Stimulated activated effector memory CD8-positive, alpha-beta T cell treated with anti-CD3 and anti-CD28 coated beads, Interleukin-12 subunit alpha, Interleukin-12 subunit beta, amount 100 ng/mL, for 72 hours (primary cell): Measurements from ENCODE around the gene HOXB8.
A peak's percentile ranks its signal among the peaks of the same experiment; 100 is the strongest.

Source experiments
- ATAC-seq: fragments of 150-1000 bp; cut with Tn5 transposase; 2 replicates; pipeline ENCODE4 v1.10.0; 2021
- DNase-seq, 2 donors: peaks; one replicate each; pipeline ENCODE4 v3.0.0; 2021 to 2022; ENCODE audit warnings: low spot score in 2 of 2
- H3K27ac Mint-ChIP-seq: one replicate; pipeline ENCODE4 v1.8.0; 2022; ENCODE audit warnings: mild to moderate bottlenecking, mixed read lengths
- H3K36me3 Mint-ChIP-seq: one replicate; pipeline ENCODE4 v1.8.0; 2022; ENCODE audit warnings: mild to moderate bottlenecking, mixed read lengths
- H3K4me1 Mint-ChIP-seq: one replicate; pipeline ENCODE4 v1.8.0; 2022; ENCODE audit warnings: mixed read lengths
- H3K4me3 Mint-ChIP-seq: one replicate; pipeline ENCODE4 v1.8.0; 2022; ENCODE audit warnings: mild to moderate bottlenecking, mixed read lengths
- H3K9me3 Mint-ChIP-seq: one replicate; pipeline ENCODE4 v1.8.0; 2022; ENCODE audit warnings: mixed read lengths

Gene HOXB8

GRCh38 chr17:48620461-48621139 lies 5.5 kb upstream of the HOXB8 start:
- H3K36me3 Mint-ChIP-seq, result peaks cover 5% of the 10 kb centered on the region
- H3K27ac Mint-ChIP-seq, result no peak overlapping the region
- H3K4me3 Mint-ChIP-seq, result no peak overlapping the region

GRCh38 chr17:48619826-48620449 lies 4.8 kb upstream of the HOXB8 start:
- Mint-ChIP-seq H3K4me1 (peaks cover 30% of the 10 kb centered on the region), H3K36me3 (peaks cover 5% of the 10 kb centered on the region), H3K9me3 (no peaks in the 10 kb centered on the region), H3K4me3 (peak overlapping the region; percentile 44), H3K27ac (no peak overlapping the region)
- DNase-seq (no peak), ATAC-seq (no peak)

More at GRCh38 chr17:48620461-48621139, 5.5 kb upstream of the HOXB8 start:
- DNase-seq, result no peak
- no peak for ATAC-seq
- H3K9me3 Mint-ChIP-seq, result no peaks in the 10 kb centered on the region
- H3K4me1 Mint-ChIP-seq, result peaks cover 29% of the 10 kb centered on the region

- Mint-ChIP-seq H3K9me3 (no peaks in the 10 kb centered on the region), H3K4me3 (peak overlapping the region; percentile 44), H3K36me3 (peaks cover 10% of the 10 kb centered on the region), H3K4me1 (peaks cover 46% of the 10 kb centered on the region), H3K27ac (no peak overlapping the region)
- peak; percentile 74 for ATAC-seq
- peak; percentile 83 to 90 for DNase-seq
These were observed 3.3 kb upstream of the HOXB8 start for GRCh38 chr17:48618256-48618896.

GRCh38 chr17:48617471-48618255 lies 2.6 kb upstream of the HOXB8 start:
- Mint-ChIP-seq H3K27ac (no peak overlapping the region), H3K9me3 (no peaks in the 10 kb centered on the region), H3K36me3 (peaks cover 10% of the 10 kb centered on the region), H3K4me3 (peak overlapping the region; percentile 44), H3K4me1 (peaks cover 53% of the 10 kb centered on the region)
- DNase-seq (no peak), ATAC-seq (no peak)

- Mint-ChIP-seq H3K27ac (no peak overlapping the region), H3K9me3 (no peaks in the 10 kb centered on the region), H3K4me3 (peak overlapping the region; percentile 9), H3K36me3 (peaks cover 10% of the 10 kb centered on the region), H3K4me1 (peaks cover 59% of the 10 kb centered on the region)
- no peak for ATAC-seq
- DNase-seq, result no peak
These were observed 1.8 kb upstream of the HOXB8 start for GRCh38 chr17:48616717-48617470.

- DNase-seq, result no peak
These were observed 1.0 kb upstream of the HOXB8 start for GRCh38 chr17:48615963-48616716.

GRCh38 chr17:48613862-48614694 lies 1.0 kb downstream of the HOXB8 start:
- H3K36me3 Mint-ChIP-seq, result peaks cover 17% of the 10 kb centered on the region
- H3K9me3 Mint-ChIP-seq, result no peaks in the 10 kb centered on the region
- H3K27ac Mint-ChIP-seq, result no peak overlapping the region
- peaks cover 67% of the 10 kb centered on the region for H3K4me1 Mint-ChIP-seq
- H3K4me3 Mint-ChIP-seq, result peak overlapping the region; percentile 94
- no peak for DNase-seq
- ATAC-seq, result peak; percentile 39

More at GRCh38 chr17:48615963-48616716, 1.0 kb upstream of the HOXB8 start:
- H3K27ac Mint-ChIP-seq, result no peak overlapping the region
- peaks cover 10% of the 10 kb centered on the region for H3K36me3 Mint-ChIP-seq
- no peak for ATAC-seq
- peaks cover 67% of the 10 kb centered on the region for H3K4me1 Mint-ChIP-seq
- H3K9me3 Mint-ChIP-seq, result no peaks in the 10 kb centered on the region
- H3K4me3 Mint-ChIP-seq, result no peak overlapping the region

GRCh38 chr17:48612854-48613691 lies 2.0 kb downstream of the HOXB8 start:
- DNase-seq (no peak), ATAC-seq (peak; percentile 76)
- Mint-ChIP-seq H3K4me3 (peak overlapping the region; percentile 94), H3K27ac (no peak overlapping the region), H3K9me3 (no peaks in the 10 kb centered on the region), H3K4me1 (peaks cover 59% of the 10 kb centered on the region), H3K36me3 (peaks cover 18% of the 10 kb centered on the region)

GRCh38 chr17:48612456-48612853 lies 2.6 kb downstream of the HOXB8 start:
- ATAC-seq (peak; percentile 9), DNase-seq (no peak)
- Mint-ChIP-seq H3K4me1 (peaks cover 60% of the 10 kb centered on the region), H3K9me3 (no peaks in the 10 kb centered on the region), H3K36me3 (peaks cover 18% of the 10 kb centered on the region), H3K27ac (no peak overlapping the region), H3K4me3 (peak overlapping the region; percentile 94)

- ATAC-seq, result no peak
- Mint-ChIP-seq H3K4me1 (peaks cover 54% of the 10 kb centered on the region), H3K36me3 (peaks cover 18% of the 10 kb centered on the region), H3K9me3 (no peaks in the 10 kb centered on the region), H3K4me3 (peak overlapping the region; percentile 94), H3K27ac (no peak overlapping the region)
- DNase-seq, result no peak
These were observed 3.2 kb downstream of the HOXB8 start for GRCh38 chr17:48611681-48612455.

- ATAC-seq, result peak; percentile 4
- no peak for DNase-seq
- Mint-ChIP-seq H3K36me3 (peaks cover 18% of the 10 kb centered on the region), H3K4me3 (peak overlapping the region; percentile 94), H3K9me3 (no peaks in the 10 kb centered on the region), H3K4me1 (peaks cover 52% of the 10 kb centered on the region), H3K27ac (peak overlapping the region; percentile 82)
These were observed 3.9 kb downstream of the HOXB8 start for GRCh38 chr17:48611213-48611612.
